ENCODE results near the gene INPP5D. TPM values are rescaled to one million over a fixed set of nuclear protein-coding genes. Genes with fewer than 3 reads are reported as not detected.
A peak's percentile ranks its signal among the peaks of the same experiment; 100 is the strongest.

The INPP5D gene
- total RNA-seq, 1 donor from 2014 or later, result 0.28 TPM

DNA sequence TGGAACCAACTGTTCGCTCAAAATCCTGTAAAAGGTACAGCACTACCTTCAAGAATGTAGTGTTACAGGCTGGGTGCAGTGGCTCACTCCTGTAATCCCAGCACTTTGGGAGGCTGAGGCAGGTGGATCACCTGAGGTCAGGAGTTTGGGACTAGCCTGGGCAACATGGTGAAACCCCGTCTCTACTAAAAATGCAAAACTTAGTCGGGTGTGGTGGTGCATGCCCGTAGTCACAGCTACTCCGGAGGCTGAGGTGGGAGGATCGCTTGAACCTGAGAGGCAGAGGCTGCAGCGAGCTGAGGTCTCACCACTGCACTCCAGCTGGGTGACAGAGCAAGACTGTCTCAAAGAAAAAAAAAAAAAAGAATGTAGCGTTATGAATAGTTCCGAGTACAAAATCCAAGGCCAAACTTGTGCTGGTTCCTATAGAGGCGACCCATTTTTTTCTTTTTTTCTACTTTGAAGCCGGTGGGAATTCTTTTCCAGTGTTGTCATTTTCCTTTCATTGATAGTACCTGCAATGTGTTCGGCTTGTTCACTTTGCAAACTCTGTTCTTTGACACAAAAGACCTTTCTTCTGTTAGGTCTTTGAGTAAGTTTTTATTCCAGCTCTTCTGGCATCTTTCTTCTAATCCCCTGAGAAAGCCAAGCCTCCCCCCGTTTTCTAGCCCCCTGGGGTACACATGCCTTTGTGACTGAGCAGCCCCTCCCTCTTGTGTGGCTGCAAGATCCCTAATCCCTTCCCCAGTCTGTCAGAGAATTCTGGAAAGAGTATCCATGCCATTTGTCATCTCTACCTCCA, 25.1 kb downstream of the INPP5D start:
- no peak for DNase-seq (ENCODE audit: low read depth, low spot score)
- Mint-ChIP-seq H3K27me3 (ENCODE audit: low read depth) (no peaks in the 10 kb centered on the region), H3K9me3 (no peaks in the 10 kb centered on the region), H3K4me1 (peaks cover 16% of the 10 kb centered on the region), H3K36me3 (ENCODE audit: low read depth) (no peaks in the 10 kb centered on the region), H3K27ac (ENCODE audit: unreplicated experiment) (peak overlapping the region; percentile 5), H3K4me3 (no peak overlapping the region)
- TF ChIP-seq, protein P1, sequence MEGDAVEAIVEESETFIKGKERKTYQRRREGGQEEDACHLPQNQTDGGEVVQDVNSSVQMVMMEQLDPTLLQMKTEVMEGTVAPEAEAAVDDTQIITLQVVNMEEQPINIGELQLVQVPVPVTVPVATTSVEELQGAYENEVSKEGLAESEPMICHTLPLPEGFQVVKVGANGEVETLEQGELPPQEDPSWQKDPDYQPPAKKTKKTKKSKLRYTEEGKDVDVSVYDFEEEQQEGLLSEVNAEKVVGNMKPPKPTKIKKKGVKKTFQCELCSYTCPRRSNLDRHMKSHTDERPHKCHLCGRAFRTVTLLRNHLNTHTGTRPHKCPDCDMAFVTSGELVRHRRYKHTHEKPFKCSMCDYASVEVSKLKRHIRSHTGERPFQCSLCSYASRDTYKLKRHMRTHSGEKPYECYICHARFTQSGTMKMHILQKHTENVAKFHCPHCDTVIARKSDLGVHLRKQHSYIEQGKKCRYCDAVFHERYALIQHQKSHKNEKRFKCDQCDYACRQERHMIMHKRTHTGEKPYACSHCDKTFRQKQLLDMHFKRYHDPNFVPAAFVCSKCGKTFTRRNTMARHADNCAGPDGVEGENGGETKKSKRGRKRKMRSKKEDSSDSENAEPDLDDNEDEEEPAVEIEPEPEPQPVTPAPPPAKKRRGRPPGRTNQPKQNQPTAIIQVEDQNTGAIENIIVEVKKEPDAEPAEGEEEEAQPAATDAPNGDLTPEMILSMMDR (conservative IDR thresholded peaks at IDR 0.05), result no peak

DNA sequence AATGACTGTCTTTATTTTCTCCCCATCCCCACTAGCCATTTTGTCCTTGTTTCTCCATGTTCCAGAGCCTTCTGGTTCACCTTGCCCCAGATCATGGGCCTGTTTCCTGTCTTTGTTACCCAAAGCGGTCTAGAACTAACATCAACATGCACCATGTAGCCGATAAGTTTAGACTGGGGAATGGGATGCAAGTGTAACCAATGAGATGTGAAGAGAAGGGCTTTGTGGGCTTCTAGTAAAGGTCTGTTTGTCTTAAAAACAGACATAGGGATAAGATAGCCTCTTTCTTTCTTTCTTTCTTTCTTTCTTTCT, 25.7 kb downstream of the INPP5D start:
- peaks cover 16% of the 10 kb centered on the region for H3K4me1 Mint-ChIP-seq
- H3K9me3 Mint-ChIP-seq, result no peaks in the 10 kb centered on the region
- no peak for DNase-seq (ENCODE audit: low read depth, low spot score)
- TF ChIP-seq, protein P1 (conservative IDR thresholded peaks at IDR 0.05), result no peak
- peak overlapping the region; percentile 5 for H3K27ac Mint-ChIP-seq (ENCODE audit: unreplicated experiment)
- H3K36me3 Mint-ChIP-seq (ENCODE audit: low read depth), result no peaks in the 10 kb centered on the region
- no peak overlapping the region for H3K4me3 Mint-ChIP-seq
- H3K27me3 Mint-ChIP-seq (ENCODE audit: low read depth), result no peaks in the 10 kb centered on the region

DNA sequence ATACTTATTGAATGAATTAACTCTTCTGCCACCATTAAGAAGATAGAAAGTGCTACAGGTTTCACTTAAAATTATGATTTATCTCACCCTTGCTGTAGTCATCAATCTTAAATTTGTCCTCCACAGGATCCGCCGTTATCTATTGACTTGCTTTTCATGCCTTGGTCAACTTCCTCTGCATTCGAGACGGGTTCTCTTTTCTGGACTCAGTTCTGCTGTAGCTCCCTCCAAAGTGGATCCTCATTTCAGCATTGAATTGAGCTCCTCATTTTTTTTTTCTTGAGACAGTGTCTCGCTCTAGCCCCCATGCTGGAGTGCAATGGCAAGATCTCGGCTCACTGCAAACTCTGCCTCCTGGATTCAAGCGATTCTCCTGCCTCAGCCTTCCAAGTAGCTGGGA, 27.6 kb downstream of the INPP5D start:
- Mint-ChIP-seq H3K4me1 (peaks cover 16% of the 10 kb centered on the region), H3K9me3 (no peaks in the 10 kb centered on the region), H3K27ac (ENCODE audit: unreplicated experiment) (no peak overlapping the region), H3K4me3 (no peak overlapping the region), H3K27me3 (ENCODE audit: low read depth) (no peaks in the 10 kb centered on the region), H3K36me3 (ENCODE audit: low read depth) (no peaks in the 10 kb centered on the region)
- TF ChIP-seq, protein P1 (conservative IDR thresholded peaks at IDR 0.05), result no peak
- DNase-seq (ENCODE audit: low read depth, low spot score), result no peak

DNA sequence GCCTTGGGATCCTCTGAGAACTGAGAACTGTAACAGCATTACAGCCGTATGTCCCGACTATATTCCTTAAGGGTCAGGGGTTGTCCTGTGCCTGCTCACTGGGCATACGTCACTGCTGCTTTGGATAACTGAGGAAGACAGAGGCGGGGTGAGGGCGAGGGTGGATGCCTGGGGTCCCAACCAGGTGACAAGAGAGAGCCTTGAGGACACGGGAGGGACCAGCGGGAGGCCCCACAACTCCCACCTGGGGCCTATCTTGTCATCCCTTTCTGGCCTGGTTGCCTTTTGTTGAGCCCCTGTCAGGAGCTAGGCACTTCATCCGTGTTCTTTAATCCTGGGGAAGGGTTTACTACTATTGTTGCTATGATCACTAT, 28.8 kb downstream of the INPP5D start:
- Mint-ChIP-seq H3K4me3 (no peak overlapping the region), H3K27me3 (ENCODE audit: low read depth) (no peaks in the 10 kb centered on the region), H3K4me1 (peaks cover 12% of the 10 kb centered on the region), H3K9me3 (no peaks in the 10 kb centered on the region), H3K36me3 (ENCODE audit: low read depth) (no peaks in the 10 kb centered on the region), H3K27ac (ENCODE audit: unreplicated experiment) (no peak overlapping the region)
- DNase-seq (ENCODE audit: low read depth, low spot score), result no peak
- TF ChIP-seq, protein P1 (conservative IDR thresholded peaks at IDR 0.05), result no peak

DNA sequence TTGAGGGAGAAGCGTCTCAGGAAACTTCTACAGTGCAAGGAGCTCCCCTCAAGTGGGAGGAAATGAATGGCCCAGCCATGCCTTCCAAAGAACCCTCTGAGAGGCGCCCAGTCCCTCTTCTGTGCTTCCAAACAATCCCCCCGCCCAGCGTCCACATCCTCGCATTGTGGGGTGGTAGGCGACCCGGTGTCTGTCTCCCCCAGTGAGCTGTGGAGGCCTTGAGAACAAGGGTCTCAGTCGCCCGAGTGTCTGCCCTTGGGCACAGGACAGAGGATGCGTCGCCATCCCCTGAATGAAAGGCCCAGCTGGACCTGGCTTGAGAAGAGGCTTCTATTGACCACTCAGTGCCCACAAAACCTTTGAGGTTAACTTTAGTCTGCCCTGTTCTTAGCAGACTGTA, 29.7 kb downstream of the INPP5D start:
- no peaks in the 10 kb centered on the region for H3K9me3 Mint-ChIP-seq
- H3K4me1 Mint-ChIP-seq, result peaks cover 4% of the 10 kb centered on the region
- H3K27ac Mint-ChIP-seq (ENCODE audit: unreplicated experiment), result no peak overlapping the region
- TF ChIP-seq, protein P1 (conservative IDR thresholded peaks at IDR 0.05), result no peak
- no peak overlapping the region for H3K4me3 Mint-ChIP-seq
- H3K27me3 Mint-ChIP-seq (ENCODE audit: low read depth), result peaks cover 5% of the 10 kb centered on the region
- no peak for DNase-seq (ENCODE audit: low read depth, low spot score)
- H3K36me3 Mint-ChIP-seq (ENCODE audit: low read depth), result no peaks in the 10 kb centered on the region

All from neural crest cell (in vitro differentiated cells).